Right kidney (tissue), 1 donor: ENCODE results near the gene ICE2.

ENCODE experiments used
- DNase-seq: peaks from one replicate; pipeline ENCODE4 v3.0.0-alpha.2; 2016

ICE2 gene

GRCh38 chr15:60507596-60508424 lies 28.9 kb upstream of the ICE2 start:
- DNase-seq = peak; percentile 27

GRCh38 chr15:60496853-60497252 lies 17.9 kb upstream of the ICE2 start:
- DNase-seq = no peak

DNA sequence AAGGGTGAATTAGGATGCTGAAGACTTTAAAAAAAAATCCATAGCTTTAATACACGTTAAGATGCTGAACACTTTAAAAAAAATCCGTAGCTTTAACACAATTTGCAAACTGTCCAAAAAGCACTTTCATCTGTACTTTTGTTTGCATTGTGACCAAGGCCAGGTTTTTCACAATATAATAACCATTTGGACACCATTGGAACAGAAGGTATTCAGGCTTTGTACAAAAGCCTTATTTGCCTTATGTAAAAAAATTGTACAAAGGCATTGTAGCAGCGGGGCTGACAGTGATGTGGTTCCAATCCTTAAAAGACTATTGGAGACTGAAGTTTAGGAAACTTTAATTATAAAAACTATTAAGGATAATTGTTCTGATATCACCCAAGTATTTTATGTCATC lies 15.2 kb upstream of the ICE2 start:
- no peak for DNase-seq

GRCh38 chr15:60493166-60493565 lies 14.2 kb upstream of the ICE2 start:
- no peak for DNase-seq

- DNase-seq = no peak
These were observed 7.8 kb upstream of the ICE2 start for GRCh38 chr15:60486742-60487141.

- no peak for DNase-seq
These were observed 6.6 kb upstream of the ICE2 start for GRCh38 chr15:60485365-60486055.

DNA sequence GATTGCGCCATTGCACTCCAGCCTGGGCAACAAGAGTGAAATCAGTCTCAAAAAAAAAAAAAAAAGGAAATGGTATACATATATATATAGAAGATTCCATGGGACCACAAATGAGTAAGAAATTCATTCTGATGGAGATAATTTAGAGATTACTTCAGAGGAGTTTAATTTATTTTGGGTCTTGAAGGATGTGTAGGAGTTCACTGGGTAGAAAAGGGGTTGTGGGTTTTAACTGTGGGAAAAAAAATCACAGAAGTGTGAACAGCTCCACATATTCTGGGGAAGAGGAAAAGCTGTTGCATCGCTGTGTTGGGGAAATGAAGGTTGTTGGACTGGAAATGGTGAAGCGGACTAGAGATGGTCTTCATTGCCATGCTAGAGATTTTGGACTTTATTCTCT lies 4.1 kb upstream of the ICE2 start:
- no peak for DNase-seq

DNA sequence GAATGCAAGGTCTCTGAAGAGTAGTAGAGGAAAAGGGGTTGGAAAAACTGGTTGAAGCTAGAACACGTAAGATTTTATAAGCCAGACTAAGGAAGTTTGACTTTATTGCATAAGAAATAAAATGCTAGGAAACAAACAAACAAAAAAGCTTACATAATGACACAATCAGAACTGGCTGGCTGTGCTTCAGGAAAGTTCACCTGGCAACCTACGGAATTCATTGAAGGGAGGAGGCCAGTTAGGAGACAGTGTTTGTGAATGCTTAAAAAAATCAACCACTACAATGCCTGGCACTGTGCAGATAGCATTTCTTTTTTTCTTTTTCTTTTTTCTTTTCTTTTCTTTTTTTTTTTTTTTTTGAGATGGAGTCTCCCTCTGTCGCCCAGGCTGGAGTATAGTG lies 1.9 kb upstream of the ICE2 start:
- DNase-seq = no peak

DNA sequence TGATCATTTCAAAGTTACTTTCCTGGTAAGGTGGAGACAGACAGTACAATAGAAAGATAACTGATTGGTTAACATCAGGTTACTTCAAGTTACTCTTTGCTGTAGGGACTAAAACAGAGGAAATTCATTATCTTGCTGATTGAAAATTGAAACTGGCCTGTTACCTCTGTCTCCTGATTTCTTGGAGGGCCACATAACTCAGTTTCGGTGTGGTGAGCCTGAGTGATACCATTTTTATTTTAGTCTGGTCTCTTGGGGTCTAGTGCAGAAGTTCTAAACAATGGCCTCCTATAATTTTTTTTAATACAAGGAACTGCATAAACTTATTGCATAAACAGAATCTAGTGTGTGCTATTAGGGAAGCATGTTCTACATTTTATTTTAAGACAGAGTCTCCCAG lies 1.2 kb upstream of the ICE2 start:
- DNase-seq = no peak

- no peak for DNase-seq
These were observed 594 bp upstream of the ICE2 start for GRCh38 chr15:60479361-60480110.

GRCh38 chr15:60477916-60478565 lies 901 bp downstream of the ICE2 start:
- no peak for DNase-seq

DNA sequence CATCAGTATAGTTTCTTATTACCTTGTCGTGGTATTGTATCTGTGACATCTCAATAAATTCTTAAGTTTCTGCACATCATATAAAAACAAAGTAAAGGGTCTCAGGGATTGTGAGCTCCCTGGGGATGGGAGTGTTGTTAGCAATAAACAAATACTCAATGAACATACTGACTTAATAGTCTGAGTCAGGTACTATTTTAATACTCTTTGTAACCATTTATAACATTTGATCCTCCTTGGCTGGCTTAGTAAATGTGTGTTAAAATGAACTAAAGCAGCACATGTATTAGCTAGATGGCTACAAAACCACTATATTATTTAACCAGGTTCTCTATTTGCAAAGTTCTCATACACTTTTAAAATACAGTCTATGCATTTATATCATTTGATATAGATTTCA lies 1.8 kb downstream of the ICE2 start:
- no peak for DNase-seq

- DNase-seq = no peak
These were observed 2.2 kb downstream of the ICE2 start for GRCh38 chr15:60476713-60477112.

DNA sequence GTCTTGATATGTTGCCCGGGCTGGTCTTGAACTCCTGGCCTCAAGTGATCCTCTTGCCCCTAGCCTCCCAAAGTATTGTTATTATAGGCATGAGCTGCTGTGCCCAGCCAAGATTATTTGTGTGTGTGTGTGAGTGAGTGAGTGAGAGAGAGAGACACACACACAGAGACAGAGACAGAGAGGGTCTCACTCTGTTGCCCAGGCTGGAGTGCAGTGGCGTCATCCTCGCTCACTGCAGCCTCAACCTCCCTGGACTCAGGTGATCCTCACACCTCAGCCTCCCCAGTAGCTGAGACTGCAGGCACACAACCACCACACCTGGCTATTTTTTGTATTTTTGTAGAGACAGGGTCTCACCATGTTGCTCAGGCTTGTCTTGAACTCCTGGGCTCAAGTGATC lies 5.8 kb downstream of the ICE2 start:
- no peak for DNase-seq

DNA sequence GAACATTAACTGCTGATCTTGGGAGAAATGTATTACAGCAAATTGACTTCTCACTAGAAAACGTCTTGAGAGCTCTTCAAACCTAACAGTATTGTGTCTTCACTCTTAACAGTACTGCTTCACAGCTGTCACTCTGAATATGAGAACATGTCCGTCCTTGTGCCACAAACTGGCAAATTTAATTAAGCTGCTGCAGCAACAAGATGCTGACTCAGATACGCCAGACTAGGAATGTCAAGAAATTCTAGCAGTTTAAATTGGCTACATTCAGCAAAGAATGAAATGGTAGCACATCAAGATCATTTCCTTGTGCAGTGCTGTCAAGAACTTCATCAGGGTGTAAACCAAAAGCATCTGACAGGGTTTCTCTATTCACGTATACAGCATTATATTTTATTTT lies 7.6 kb downstream of the ICE2 start:
- DNase-seq = no peak

DNA sequence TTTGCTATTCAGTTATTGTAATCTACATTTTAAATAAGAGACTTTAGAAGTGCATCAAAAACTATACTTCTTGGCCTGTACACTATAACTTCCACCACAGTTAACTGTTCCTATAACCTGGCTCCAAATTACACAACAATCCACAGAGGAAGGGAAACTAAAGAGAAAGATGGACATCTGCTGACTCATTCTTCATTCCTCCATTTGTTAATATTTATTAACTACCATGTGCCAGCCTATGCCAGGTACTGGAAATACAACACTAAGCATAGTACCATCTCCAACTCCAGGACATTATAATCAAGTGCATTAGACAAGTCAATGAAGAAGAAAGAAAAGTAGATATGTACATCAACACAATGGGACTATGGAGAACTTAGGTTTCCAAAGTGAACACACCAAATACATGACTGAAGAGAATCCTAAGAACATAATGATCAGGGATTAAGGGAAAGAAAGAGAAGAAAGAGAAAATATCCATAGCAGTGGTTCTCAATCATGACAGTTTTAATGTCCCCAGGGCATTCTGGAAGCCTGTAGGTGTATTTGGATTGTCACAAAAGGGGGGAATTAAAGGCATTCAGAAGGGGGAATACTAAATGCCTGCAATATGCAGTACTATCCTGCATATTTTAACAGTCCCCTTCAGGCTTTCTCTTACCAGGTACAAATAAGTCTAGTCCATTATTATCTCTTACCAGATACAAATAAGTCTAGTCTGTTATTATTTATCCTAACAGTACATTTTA lies 8.9 kb downstream of the ICE2 start:
- DNase-seq = no peak

DNA sequence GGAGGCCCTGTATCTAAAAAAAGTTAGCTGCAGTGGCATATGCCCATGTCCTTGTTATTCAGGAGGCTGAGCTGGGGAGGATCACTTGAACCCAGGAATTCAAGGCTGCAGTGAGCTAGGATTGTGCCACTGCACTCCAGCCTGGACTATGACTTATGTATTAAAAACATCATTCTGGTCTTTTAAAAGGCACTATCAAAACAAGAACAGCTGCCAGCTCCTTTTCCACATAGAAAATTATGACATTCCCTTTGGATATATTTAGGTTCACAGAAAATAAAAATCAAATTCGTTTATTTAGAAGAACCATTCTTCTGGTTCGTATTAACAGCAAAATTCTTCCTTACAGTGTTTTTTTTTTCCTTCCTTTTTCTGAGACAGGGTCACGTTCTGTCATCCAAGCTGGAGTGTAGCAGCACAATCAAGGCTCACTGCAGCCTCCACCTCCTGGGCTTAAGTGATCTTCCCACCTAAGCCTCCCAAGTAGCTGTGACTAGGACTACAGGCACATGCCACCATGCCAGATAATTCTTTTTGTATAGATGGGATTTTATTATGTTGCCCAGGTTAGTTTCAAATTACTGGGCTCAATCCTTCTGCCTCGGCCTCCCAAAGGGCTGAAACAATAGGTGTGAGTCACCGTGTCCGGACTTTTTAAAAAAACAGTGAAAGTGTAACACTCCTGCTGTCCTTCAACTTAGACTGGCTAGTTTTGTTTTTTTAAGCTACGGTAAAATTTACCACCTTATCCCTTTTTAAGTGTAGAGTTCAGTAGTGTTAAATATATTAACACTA lies 13.9 kb downstream of the ICE2 start:
- no peak for DNase-seq

DNA sequence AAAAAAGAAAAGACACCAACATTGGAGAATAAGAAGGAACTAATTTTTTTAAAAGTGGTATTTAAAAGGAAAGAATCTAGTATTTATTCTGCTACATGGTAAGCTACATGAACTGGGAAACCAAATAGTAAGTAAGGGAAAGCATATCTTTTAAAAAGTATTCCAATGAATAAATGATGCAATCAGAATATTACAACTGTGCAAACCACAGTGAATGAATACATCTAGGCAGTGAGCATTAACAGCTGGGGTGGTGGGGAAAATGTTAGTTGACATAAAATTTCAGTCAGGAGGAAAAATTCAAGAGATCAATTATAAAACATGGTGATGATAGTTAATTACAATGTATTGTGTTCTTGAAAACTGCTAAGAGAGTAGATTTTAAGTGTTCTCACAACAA lies 16.9 kb downstream of the ICE2 start:
- no peak for DNase-seq

- DNase-seq = no peak
These were observed 18.0 kb downstream of the ICE2 start for GRCh38 chr15:60460931-60461330.

- no peak for DNase-seq
These were observed 20.2 kb downstream of the ICE2 start for GRCh38 chr15:60458721-60459120.

GRCh38 chr15:60457985-60458384 lies 21.0 kb downstream of the ICE2 start:
- no peak for DNase-seq
